Embryonic facial prominence (tissue), 1 donor: ENCODE results near the gene CDH3.

Experiments
- DNase-seq: peaks from one replicate; pipeline ENCODE4 v3.0.0-alpha.2; 2016; ENCODE audit errors: extremely low spot score

Gene CDH3

DNA sequence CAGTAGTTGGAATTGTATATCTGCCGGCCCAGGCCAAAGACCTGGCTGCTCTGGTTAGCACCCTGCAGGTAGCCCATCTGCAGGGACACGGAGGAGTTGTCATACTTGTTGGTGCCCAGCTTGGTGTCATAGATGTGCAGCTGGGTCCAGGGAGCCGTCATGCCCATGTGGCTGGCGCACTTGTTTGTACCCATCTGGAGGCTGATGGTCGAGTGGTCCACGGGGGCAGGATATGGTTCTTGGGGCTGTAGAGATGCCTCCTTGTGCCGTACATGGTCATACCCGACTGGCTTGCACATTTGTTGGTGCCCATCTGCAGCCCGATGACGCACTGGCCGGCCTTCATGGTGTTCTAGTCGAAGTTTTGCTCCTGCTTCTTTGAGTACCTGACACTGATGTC is 6.0 kb downstream of the CDH3 start:
- DNase-seq, result no peak

GRCh38 chr16:68652659-68653058 is 7.5 kb downstream of the CDH3 start:
- no peak for DNase-seq

GRCh38 chr16:68655806-68656205 is 10.7 kb downstream of the CDH3 start:
- DNase-seq, result no peak

DNA sequence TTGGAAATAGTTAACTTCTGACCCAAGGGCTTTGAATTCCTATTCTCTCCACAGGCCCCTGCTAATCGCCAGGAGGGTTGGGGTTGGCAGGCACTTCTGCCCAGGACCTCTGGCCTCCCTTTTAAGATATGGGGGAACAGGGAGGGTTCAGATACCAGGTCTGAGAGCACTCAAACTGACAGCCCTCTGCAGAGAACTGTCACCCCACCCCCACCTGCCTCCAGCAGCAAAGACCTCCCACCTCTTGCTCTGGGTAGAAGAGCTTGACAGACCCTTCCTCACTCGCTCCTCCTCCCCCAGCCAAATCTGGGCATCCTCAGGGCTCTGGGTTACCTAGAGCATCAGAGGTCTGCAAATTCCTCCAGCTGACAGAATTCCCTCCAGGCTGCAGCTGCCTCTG is 11.6 kb downstream of the CDH3 start:
- no peak for DNase-seq

DNA sequence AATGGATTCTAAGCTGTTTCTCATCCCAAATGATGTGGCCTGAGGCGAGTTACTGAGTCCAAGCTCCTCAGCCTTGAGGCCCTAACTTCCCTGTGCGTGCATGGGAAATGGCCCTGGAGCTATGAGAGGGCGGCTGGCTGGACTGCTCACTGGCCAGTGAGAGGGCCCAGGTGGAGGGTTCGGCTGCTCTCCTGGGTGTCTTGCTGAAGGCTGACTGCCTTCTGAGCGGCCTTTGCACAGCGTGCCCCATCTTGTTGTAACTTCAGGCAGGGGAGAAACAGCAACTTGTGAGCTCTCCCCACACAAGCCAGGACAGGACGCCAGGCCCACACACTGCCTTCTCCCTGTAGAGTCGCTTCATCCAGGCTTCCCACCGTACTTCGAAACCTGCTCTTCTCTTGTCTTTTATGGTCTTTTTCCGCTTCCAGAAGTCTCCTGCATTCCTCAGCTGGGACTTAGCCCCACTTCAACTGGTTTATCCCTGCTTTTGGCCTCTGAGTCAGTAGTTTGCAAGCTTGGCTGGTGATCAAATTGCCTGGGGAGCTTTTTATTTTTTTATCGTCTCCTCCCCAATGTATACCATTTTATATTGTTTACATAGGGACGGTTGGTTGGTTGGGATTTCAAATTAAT is 13.3 kb downstream of the CDH3 start:
- DNase-seq, result peak; percentile 54

GRCh38 chr16:68658974-68659360 is 13.9 kb downstream of the CDH3 start:
- DNase-seq, result no peak

DNA sequence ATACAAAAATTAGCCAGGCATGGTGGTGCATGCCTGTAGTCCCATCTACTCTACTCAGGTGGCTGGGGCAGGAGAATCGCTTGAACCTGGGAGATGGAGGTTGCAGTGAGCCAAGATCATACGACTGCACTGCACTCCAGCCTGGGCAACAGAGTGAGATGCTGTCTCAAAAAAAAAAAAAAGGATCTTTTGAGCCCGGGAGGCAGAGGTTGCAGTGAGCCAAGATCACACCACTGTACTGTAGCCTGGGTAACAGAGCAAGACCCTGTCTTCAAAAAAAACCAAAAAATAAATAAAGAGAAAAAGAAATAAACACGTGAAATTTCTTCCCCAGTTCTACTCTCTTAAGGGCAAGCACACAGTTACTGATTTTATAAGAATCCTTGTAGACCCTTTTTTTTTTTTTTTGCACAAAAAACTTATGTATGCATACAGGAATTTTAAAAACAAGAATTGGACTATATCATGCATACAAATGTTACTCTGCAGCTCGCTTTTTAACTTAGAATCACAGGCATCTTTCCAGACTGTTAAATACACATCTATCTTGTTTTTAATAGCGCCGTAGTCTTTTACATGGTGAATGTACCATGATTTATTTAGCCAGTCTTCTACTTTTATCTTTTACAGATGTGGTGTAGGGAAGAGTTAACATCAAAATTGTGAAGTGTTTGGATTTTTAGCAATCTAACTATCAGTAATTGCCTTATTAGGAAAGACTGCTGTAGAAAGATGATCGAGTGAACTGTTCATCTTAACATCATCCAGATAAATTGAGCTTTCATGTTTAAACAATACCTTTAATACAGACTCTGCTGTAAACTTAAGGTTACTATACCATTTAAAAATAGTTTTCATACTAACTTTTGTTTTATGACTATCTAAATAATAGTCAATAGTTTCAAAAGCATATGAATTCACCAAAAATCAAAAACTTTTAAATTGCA is 14.6 kb downstream of the CDH3 start:
- no peak for DNase-seq

GRCh38 chr16:68660359-68660795 is 15.3 kb downstream of the CDH3 start:
- DNase-seq, result no peak

DNA sequence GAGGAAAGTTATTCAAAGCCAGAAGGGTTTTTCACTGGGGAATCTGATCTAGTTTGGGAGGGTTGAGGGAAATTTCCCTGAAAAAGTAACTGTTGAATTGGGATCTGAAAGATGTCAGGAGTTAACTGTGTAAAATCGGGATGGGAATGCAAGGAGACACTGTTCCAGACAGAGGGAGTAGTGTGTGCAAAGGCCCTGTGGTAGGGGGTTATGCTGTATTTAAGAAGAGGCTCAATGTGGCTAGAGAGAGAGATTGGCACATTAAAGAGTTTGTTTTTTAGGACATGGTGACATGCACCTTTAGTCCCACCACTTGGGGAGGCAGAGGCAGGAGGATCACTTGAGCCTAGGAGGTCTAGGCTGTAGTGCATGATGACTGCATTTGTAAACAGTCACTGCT is 16.9 kb downstream of the CDH3 start:
- no peak for DNase-seq

GRCh38 chr16:68664297-68664696 is 19.2 kb downstream of the CDH3 start:
- no peak for DNase-seq

DNA sequence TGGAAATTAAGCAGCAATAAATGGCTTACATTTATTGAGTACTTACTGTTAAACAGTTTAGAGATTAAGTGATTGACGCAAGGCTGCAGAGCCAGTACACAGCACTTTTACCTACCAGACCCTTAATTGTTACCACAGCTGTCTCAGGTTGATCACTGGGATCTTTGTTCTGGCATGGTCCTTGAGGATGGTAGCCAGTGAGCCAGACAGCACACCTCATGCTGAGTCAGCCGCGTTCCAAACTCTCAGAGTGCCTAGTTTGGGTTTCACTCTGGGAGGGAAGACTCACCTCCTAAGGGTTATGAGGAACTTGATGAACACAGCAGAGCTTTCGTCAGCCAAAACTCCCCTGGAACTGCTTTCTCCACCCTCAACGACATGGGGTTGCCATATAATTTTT is 20.4 kb downstream of the CDH3 start:
- DNase-seq, result no peak

GRCh38 chr16:68668266-68668665 is 23.2 kb downstream of the CDH3 start:
- no peak for DNase-seq

DNA sequence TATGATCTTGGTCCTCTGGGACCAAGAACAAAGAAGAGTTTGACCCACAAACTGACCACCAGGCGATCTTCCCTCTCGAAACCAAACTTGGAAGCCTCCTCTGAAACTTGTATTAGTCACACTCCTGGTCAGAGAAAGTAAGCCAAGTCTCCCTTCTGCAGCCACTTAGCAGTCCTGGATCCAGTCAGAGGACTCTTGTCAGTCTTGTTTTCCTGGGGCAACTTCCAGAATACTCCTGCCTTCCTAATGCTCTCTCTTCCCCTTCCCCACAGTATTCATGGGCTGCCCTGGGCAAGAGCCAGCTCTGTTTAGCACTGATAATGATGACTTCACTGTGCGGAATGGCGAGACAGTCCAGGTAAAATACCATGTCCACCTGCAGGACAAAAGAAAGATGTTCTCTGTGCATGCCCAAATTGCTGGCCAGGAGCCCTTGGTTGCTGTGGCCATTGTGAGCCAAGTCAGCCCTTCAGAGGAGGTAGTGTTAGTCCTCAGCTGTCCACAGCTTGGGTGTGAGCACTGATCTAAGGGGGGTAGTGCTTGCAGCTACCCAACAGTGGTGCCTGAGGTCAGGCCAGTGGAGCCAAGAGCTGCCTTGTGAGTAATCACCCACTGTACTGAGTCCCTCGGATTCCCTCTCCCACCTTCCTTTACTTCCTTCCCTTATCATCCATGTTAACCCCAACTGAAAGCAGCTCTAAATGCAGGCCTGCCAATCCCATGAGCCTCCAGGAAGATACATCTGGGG is 31.2 kb downstream of the CDH3 start:
- DNase-seq, result no peak

DNA sequence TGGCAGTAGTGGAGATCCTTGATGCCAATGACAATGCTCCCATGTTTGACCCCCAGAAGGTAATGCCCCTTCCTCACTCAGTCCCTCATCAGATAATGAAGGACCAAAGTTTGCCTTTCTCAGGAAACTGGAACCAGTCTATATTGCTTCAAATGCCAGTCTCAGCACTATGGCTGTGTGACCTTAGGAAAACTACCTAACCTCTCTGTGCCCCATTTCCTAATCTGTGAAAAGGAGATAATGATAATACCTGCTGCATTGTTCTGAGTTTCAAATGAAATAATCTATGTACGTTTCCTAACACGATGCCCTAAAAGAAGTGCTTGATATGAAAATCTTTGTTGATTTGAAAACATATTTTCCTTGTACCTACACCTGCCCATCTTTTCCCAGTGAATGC is 35.9 kb downstream of the CDH3 start:
- no peak for DNase-seq

DNA sequence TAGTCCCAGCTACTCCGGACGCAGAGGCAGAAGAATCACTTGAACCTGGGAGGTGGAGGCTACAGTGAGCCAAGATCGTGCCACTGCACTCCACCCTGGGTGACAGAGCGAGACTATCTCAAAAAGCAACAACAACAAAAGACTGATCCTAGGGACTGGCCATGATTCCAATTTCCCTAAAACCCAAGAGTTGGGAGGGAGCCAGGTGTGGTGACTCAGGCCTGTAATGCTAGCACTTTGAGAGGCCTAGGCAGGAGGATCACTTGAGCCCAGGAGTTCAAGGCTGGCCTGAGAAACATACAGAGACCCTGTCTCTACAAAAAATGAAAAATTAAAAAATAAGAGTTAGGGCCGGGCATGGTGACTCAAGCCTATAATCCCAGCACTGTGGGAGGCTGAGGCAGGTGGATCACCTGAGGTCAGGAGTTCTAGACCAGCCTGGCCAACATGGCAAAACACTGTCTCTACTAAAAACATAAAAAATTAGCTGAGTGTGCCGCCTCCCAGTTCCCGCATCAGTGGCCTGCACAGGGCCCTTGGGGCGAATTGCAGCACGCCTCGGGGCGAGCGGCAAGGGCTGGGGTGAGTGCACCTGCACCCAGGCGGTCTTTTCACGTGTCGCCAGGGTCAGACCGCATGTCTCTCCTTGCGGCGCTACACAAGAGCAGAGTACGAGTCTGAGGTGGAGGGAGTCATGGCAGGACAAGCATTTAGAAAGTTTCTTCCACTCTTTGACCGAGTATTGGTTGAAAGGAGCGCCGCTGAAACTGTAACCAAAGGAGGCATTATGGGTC is 40.8 kb downstream of the CDH3 start:
- DNase-seq, result no peak

DNA sequence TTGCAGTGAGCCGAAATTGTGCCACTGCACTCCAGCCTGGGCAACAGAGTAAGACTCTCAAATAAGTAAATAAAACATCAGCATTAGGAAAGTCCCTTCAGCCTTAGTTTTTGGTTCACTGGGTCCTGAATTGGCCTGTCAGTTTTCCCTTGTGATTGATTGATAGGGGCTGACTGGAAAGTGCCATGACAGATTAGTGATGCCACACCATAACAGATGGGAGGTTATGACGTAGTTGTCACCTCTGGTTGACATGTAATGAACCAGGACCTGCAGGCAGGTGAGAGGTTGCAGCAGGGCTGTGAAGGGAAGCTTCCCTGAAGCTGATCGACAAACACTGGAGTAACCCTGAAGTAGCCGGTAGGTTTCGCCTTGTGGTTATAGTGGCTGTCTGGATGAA is 41.8 kb downstream of the CDH3 start:
- DNase-seq, result no peak

DNA sequence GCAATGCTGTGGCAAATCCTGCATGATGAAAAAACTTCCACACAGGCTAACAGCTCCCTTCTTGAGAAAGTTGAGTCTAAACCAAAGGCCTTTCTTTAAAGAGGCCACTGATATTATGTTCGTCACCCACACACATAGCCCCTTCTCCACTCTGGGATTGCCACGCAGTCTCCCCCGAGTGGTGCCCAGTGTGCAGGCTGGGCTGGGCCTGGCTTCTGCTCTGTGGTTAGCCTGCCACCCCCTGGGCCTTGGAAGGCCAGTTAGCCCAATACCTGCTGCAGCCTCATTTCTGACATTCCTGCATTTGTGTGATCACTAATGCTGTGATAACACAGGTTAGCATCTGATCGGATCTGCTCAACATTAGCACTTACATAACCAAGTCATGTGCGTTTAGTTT is 44.8 kb downstream of the CDH3 start:
- no peak for DNase-seq

GRCh38 chr16:68695575-68695974 is 50.5 kb downstream of the CDH3 start:
- DNase-seq, result no peak

DNA sequence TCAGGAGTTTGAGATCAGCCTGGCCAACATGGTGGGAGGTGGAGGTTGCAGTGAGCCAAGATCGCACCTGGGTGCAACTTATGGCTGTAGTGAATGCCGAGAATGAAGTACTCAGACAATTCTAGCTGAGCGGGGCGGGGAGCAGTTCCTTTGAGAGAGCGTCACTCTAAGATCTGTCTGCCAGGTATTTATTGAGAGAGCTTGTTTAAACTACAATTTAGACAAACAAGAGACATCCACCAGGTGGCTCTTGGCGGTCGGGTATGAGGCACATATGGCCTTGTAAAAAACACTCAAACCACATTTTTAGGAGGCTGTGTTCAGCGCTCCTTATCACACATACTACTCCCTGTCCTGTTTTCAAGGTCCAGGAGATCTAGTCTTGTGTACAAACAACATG is 51.4 kb downstream of the CDH3 start:
- no peak for DNase-seq

- no peak for DNase-seq
Observed at GRCh38 chr16:68698091-68698490, 53.0 kb downstream of the CDH3 start.

- DNase-seq, result no peak
Observed at GRCh38 chr16:68700120-68700519, 55.0 kb downstream of the CDH3 start.

DNA sequence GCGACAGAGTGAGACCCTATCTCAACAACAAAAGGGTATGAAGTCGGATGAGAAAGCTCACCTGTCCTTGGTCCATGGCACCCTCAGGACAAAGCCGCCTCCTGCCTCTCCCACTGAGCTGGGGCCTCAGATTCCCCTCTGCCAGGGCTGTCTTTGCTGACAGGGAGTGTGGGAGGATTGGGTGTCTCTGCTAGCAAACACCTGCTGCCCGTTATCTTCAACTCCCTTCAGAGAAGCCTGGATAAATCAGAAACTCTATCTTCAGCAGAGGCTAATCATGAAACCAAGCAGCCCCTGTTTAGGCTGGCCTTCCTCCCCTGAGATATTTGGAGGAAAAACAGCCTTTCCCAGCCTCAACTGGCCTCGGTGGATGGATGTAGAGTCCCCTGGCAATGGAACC is 55.7 kb downstream of the CDH3 start:
- DNase-seq, result no peak
